Measurements from ENCODE around the gene SUSD1. TPM values are rescaled to one million over a fixed set of nuclear protein-coding genes. Genes with fewer than 3 reads are reported as not detected.

SUSD1 gene
- total RNA-seq, 1 experiment from 2014 or later: 8.1 TPM

- Histone ChIP-seq H3K9me3 (ENCODE audit: control insufficient read depth, low read depth, low read length) (no peaks in the 10 kb centered on the region), H3K18ac (ENCODE audit: insufficient read length, low read depth, low read length) (no peak overlapping the region), H3K27ac (ENCODE audit: insufficient read length, low read depth, low read length) (no peak overlapping the region), H3K23me2 (ENCODE audit: insufficient read length, low read depth, low read length, poor library complexity, severe bottlenecking) (no peaks in the 10 kb centered on the region), H3K4me2 (ENCODE audit: insufficient read depth, insufficient read length, low read length) (no peak overlapping the region), H3K14ac (ENCODE audit: insufficient read depth, low read length) (no peak overlapping the region), H3K23ac (ENCODE audit: insufficient read length, low read depth, low read length) (no peak overlapping the region), H2BK15ac (ENCODE audit: low read depth, low read length) (no peak overlapping the region), H2BK5ac (ENCODE audit: insufficient read length, low read length) (no peak overlapping the region), H3K4me1 (ENCODE audit: insufficient read depth, low read length) (no peaks in the 10 kb centered on the region), H3K56ac (ENCODE audit: insufficient read length, low read depth, low read length) (no peak overlapping the region), H4K20me1 (ENCODE audit: control insufficient read depth, insufficient read depth, insufficient read length) (no peaks in the 10 kb centered on the region), H4K5ac (ENCODE audit: insufficient read length, low read depth, low read length) (no peak overlapping the region), H3T11ph (ENCODE audit: low read length) (no peak overlapping the region), H3K27me3 (ENCODE audit: insufficient read depth, low read length) (no peaks in the 10 kb centered on the region), H3K9ac (ENCODE audit: extremely low read depth, insufficient read length, low read length) (no peak overlapping the region), H3K79me2 (ENCODE audit: insufficient read depth, low read length) (0 out of 2 replicates have a peak, but pooled peaks cover 2% of the 10 kb centered on the region), H4K8ac (replicated peaks; ENCODE audit: insufficient read length, low read depth, low read length) (no peak overlapping the region), H2BK120ac (ENCODE audit: low read depth, low read length, poor library complexity, severe bottlenecking) (no peak overlapping the region), H2AFZ (ENCODE audit: low read length) (no peak overlapping the region), H3K79me1 (ENCODE audit: insufficient read depth, low read depth, low read length, poor library complexity, severe bottlenecking) (no peaks in the 10 kb centered on the region), H3K4ac (ENCODE audit: low read depth, low read length) (no peak overlapping the region), H2AK5ac (ENCODE audit: insufficient read length, low read length) (no peak overlapping the region), H2BK20ac (ENCODE audit: low read depth, low read length, poor library complexity, severe bottlenecking) (no peak overlapping the region), H4K91ac (ENCODE audit: insufficient read length, low read depth, low read length) (no peak overlapping the region), H2BK12ac (ENCODE audit: insufficient read length, low read depth, low read length) (no peak overlapping the region)
- DNase-seq: no peak
- Mint-ChIP-seq H3K27me3 (ENCODE audit: low read depth) (no peaks in the 10 kb centered on the region), H3K4me1 (peaks cover 8 to 9% of the 10 kb centered on the region in 2 experiments), H3K27ac (no peak overlapping the region), H3K36me3 (ENCODE audit: insufficient read depth in 1 of 3, low read depth in 3 of 3) (peaks cover 0 to 11% (median 3%) of the 10 kb centered on the region in 3 experiments; a peak in 2 of 7 replicates), H3K4me3 (no peak overlapping the region), H3K9me3 (peaks cover 0 to 4% of the 10 kb centered on the region in 2 experiments; a peak in 2 of 5 replicates)
- no CpG with 5 or more reads among the region's 4 CpGs for WGBS (ENCODE audit: extremely low coverage, insufficient read length, low lambda C conversion rate)
- no peak for TF ChIP-seq CTCF (conservative IDR thresholded peaks at IDR 0.05)
Observed at GRCh38 chr9:112186695-112187094, 11.6 kb upstream of the SUSD1 start.
